Measurements from ENCODE around the gene FUT8.

The FUT8 gene

DNA sequence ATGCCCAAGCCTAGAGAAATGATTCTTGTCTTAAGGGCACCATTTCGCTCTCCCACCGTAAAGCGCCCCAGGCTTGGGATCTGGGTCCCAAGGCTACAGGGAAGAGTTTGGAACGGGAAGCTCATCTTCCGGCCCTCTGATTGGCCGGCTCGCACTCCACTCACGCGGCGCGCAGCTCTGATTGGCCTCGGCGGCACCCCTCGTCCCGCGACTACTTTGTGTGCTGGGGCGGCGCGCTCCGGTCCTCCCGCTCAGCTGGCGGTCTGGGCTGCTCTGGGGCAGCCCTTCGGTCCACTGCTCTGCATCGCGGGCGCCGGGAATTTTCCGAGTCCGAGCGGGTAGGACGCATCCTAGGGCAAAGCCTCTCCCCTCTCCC lies 886 bp upstream of the FUT8 start:
- Histone ChIP-seq H3K36me3 (no peaks in the 10 kb centered on the region), H3K4me1 (peaks cover 0 to 9% (median 4%) of the 10 kb centered on the region in 4 donors), H3K9me3 (no peaks in the 10 kb centered on the region), H3K27me3 (no peaks in the 10 kb centered on the region), H3K4me3 (peak overlapping the region; percentile 79 to 88), H3K27ac (peak overlapping the region; percentile 94 to 95)
- TF ChIP-seq, protein P1, sequence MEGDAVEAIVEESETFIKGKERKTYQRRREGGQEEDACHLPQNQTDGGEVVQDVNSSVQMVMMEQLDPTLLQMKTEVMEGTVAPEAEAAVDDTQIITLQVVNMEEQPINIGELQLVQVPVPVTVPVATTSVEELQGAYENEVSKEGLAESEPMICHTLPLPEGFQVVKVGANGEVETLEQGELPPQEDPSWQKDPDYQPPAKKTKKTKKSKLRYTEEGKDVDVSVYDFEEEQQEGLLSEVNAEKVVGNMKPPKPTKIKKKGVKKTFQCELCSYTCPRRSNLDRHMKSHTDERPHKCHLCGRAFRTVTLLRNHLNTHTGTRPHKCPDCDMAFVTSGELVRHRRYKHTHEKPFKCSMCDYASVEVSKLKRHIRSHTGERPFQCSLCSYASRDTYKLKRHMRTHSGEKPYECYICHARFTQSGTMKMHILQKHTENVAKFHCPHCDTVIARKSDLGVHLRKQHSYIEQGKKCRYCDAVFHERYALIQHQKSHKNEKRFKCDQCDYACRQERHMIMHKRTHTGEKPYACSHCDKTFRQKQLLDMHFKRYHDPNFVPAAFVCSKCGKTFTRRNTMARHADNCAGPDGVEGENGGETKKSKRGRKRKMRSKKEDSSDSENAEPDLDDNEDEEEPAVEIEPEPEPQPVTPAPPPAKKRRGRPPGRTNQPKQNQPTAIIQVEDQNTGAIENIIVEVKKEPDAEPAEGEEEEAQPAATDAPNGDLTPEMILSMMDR (IDR thresholded peaks at IDR 0.05), result no peak
- peak; percentile 95 for DNase-seq
- intact Hi-C loops (cut with DNase I; ENCODE audit: low total_unique reads), result loop anchor here (5.0 kb wide), 1 partner anchor 411 kb away; no protein-coding TSS in a partner anchor

GRCh38 chr14:65412856-65413738 lies 567 bp downstream of the FUT8 start:
- DNase-seq, result peak in 1 of 2 donors; percentile 56
- intact Hi-C loops (cut with DNase I; ENCODE audit: low total_unique reads), result loop anchor here (5.0 kb wide), 1 partner anchor 409 kb away; no protein-coding TSS in a partner anchor
- H3K4me1 ChIP-seq, result peaks cover 0 to 9% (median 4%) of the 10 kb centered on the region in 4 donors
- TF ChIP-seq, protein P1 (IDR thresholded peaks at IDR 0.05), result no peak
- H3K9me3 ChIP-seq, result no peaks in the 10 kb centered on the region
- peak overlapping the region; percentile 94 to 95 for H3K27ac ChIP-seq
- H3K36me3 ChIP-seq, result no peaks in the 10 kb centered on the region
- H3K4me3 ChIP-seq, result peak overlapping the region; percentile 79 to 88
- H3K27me3 ChIP-seq, result no peaks in the 10 kb centered on the region

DNA sequence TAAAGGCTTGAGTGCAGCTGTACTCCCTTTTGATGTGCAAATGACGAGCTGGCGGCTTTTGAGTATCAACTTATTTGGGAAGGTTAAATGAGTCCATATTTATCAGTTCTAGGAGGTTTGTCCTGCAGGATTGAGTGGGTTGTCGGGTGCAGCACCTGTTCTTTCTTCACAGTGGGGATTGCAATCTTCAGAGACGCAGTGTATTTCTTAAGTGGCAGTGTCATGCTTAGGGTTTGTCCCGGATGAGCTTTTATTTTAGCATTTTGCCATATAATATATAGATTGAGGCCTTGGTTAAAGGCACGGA lies 1.2 kb downstream of the FUT8 start:
- no peaks in the 10 kb centered on the region for H3K27me3 ChIP-seq
- no peaks in the 10 kb centered on the region for H3K9me3 ChIP-seq
- intact Hi-C loops (cut with DNase I; ENCODE audit: low total_unique reads), result loop anchor here (5.0 kb wide), 1 partner anchor 409 kb away; no protein-coding TSS in a partner anchor
- no peaks in the 10 kb centered on the region for H3K36me3 ChIP-seq
- TF ChIP-seq, protein P1 (IDR thresholded peaks at IDR 0.05), result no peak
- H3K27ac ChIP-seq, result peak overlapping the region; percentile 94 to 95
- DNase-seq, result no peak
- H3K4me1 ChIP-seq, result peaks cover 0 to 9% (median 4%) of the 10 kb centered on the region in 4 donors
- peak overlapping the region; percentile 79 to 88 for H3K4me3 ChIP-seq

DNA sequence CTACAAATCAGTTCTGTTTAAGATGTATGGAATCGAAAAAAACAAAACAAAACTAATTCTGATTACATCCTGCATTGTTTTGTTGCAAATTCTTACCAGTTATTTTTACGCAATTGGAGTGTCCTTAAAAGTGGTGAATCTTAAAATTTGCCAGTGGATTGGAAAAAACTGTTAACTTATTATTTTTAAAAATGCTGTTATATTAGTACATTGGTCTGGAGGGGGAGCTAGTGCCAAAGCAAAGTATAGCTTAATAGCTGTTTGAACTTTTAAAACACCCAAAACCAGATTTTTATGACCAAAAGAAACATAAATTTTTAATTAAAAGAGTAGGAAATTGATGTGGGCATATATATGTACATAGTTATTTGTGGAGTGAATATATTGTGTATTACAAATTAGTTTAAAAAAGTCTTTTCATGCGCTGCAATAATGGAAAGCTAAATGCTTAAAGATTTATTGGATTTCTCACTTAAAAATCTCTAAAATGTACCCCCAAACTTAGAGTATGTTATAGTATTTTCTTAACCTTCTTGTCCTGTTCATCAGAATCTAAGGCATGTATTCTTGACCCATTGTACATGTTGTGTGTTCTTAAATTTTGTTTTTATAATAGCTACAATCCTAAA lies 2.5 kb downstream of the FUT8 start:
- Histone ChIP-seq H3K4me1 (peaks cover 0 to 9% (median 4%) of the 10 kb centered on the region in 4 donors), H3K27me3 (no peaks in the 10 kb centered on the region), H3K4me3 (no peak overlapping the region), H3K36me3 (no peaks in the 10 kb centered on the region), H3K9me3 (no peaks in the 10 kb centered on the region), H3K27ac (no peak overlapping the region)
- intact Hi-C loops (cut with DNase I; ENCODE audit: low total_unique reads), result loop anchor here (5.0 kb wide), 1 partner anchor 407 kb away; no protein-coding TSS in a partner anchor
- DNase-seq, result no peak
- TF ChIP-seq, protein P1 (IDR thresholded peaks at IDR 0.05), result peak in 1 of 2 experiments; percentile 32

DNA sequence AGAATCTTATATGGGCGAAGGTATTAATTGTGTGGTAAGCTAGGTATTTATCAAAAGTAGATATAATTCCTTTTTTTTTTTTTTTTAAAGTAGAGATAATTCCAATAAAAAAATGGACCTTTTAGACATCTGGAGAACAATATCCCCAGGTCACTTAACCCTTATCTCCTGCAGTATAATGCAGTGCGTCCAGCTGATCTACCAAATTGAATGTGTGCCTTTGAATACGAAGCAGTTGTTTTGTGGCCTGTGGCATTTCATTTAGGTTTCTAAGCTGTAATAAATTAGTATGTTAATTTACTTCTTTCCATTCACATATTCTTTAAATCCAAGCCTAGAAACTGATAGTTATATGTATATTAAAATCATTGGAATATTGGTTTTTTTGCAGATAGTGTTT lies 3.1 kb downstream of the FUT8 start:
- Histone ChIP-seq H3K9me3 (no peaks in the 10 kb centered on the region), H3K36me3 (no peaks in the 10 kb centered on the region), H3K27ac (no peak overlapping the region), H3K4me1 (peaks cover 0 to 9% (median 4%) of the 10 kb centered on the region in 4 donors), H3K4me3 (no peak overlapping the region), H3K27me3 (no peaks in the 10 kb centered on the region)
- TF ChIP-seq, protein P1 (IDR thresholded peaks at IDR 0.05), result no peak
- DNase-seq, result no peak
- intact Hi-C loops (cut with DNase I; ENCODE audit: low total_unique reads), result no loop called here

Data from tibial artery (tissue), 4 donors.